ENCODE results near the gene NR1H3.

The NR1H3 gene

GRCh38 chr11:47270331-47271271 is 12.8 kb downstream of the NR1H3 start:
- peak; percentile 22 for DNase-seq

- DNase-seq: no peak
Measured at GRCh38 chr11:47271328-47271727, 13.5 kb downstream of the NR1H3 start.

- DNase-seq: no peak
Measured at GRCh38 chr11:47271961-47272661, 14.3 kb downstream of the NR1H3 start.

- DNase-seq: peak; percentile 12
Measured at GRCh38 chr11:47272706-47273105, 14.9 kb downstream of the NR1H3 start.

- no peak for DNase-seq
Measured at GRCh38 chr11:47274495-47275235, 16.9 kb downstream of the NR1H3 start.

GRCh38 chr11:47276923-47277322 is 19.1 kb downstream of the NR1H3 start:
- no peak for DNase-seq

- no peak for DNase-seq
Measured at GRCh38 chr11:47278058-47278457, 20.3 kb downstream of the NR1H3 start.

- DNase-seq: no peak
Measured at GRCh38 chr11:47278769-47279168, 21.0 kb downstream of the NR1H3 start.

- no peak for DNase-seq
Measured at GRCh38 chr11:47280099-47280498, 22.3 kb downstream of the NR1H3 start.

- DNase-seq: no peak
Measured at GRCh38 chr11:47280860-47281259, 23.1 kb downstream of the NR1H3 start.

- no peak for DNase-seq
Measured at GRCh38 chr11:47282462-47282861, 24.7 kb downstream of the NR1H3 start.

- no peak for DNase-seq
Measured at GRCh38 chr11:47284151-47284550, 26.4 kb downstream of the NR1H3 start.

- DNase-seq: no peak
Measured at GRCh38 chr11:47285969-47286770, 28.4 kb downstream of the NR1H3 start.

- no peak for DNase-seq
Measured at GRCh38 chr11:47288066-47288465, 30.3 kb downstream of the NR1H3 start.

- no peak for DNase-seq
Measured at GRCh38 chr11:47289856-47290255, 32.1 kb downstream of the NR1H3 start.

GRCh38 chr11:47295385-47295784 is 37.6 kb downstream of the NR1H3 start:
- no peak for DNase-seq

GRCh38 chr11:47296045-47296444 is 38.2 kb downstream of the NR1H3 start:
- no peak for DNase-seq

GRCh38 chr11:47299078-47299477 is 41.3 kb downstream of the NR1H3 start:
- DNase-seq: no peak

- DNase-seq: no peak
Measured at GRCh38 chr11:47302853-47303252, 45.1 kb downstream of the NR1H3 start.

- no peak for DNase-seq
Measured at GRCh38 chr11:47305734-47306483, 48.1 kb downstream of the NR1H3 start.

- DNase-seq: no peak
Measured at GRCh38 chr11:47306484-47306844, 48.7 kb downstream of the NR1H3 start.

Data from NCI-H226 (cell line).